Measurements from ENCODE around the gene LPCAT2. TPM values are rescaled to one million over a fixed set of nuclear protein-coding genes. Genes with fewer than 3 reads are reported as not detected.

Gene LPCAT2
- total and polyA plus RNA-seq, 2 donors: 12.4 to 60.4 TPM

DNA sequence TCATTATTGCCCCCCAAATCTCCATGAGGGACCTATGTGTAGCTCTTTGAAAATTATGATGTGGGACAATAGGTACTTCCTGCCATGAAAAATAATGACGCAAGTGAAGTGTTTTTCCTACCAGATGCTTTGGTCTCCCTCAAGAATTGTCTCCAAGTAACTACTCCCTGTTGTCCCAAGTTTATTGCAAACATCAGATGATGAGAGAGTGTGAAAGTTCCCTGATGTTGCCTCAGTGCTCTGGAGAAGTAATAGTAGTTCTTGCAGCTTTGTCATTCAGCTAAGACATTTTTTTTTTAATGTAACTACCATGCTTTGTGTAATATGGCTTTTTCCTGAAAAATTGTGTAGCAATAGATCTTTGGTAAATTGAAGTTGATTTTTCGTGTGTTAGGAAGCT lies 20.1 kb downstream of the LPCAT2 start:
- Histone ChIP-seq H3K36me3 (ENCODE audit: insufficient read depth) (no peaks in the 10 kb centered on the region), H3K4me1 (ENCODE audit: insufficient read depth) (peaks cover 1% of the 10 kb centered on the region), H3K27ac (ENCODE audit: low read depth) (no peak overlapping the region), H3K4me3 (ENCODE audit: low read depth, low read length) (no peak overlapping the region)
- WGBS: 79% methylated on average over 2 of the region's 2 CpGs
- no peak for DNase-seq (ENCODE audit: extremely low spot score)

DNA sequence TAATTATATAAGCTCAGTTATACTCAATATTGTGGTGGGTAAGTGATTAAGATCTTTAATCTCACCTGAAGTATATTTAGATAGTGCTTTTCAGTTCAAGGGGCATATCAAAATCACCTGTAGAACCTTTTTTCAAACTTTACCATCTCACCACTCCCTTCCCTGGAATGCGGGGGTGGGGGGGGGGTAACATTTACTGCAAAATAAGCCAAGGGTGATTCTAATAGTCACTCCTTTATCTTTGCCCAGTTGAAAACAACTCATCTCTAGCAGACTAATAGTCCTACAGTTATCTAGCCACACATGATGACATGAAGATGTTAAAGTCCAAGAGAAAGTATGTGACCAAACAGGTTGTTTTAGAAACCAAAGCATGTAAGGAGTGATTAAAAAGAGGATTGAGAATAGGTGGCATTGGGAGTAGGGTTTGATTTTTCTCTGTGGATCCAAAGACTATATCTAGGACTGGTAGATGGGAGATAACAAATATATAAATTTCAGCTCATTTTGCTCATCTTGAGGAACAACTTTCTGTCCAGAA lies 21.5 kb downstream of the LPCAT2 start:
- H3K4me1 ChIP-seq (ENCODE audit: insufficient read depth): peaks cover 1% of the 10 kb centered on the region
- WGBS: 94% methylated on average over 1 of the region's 1 CpG

DNA sequence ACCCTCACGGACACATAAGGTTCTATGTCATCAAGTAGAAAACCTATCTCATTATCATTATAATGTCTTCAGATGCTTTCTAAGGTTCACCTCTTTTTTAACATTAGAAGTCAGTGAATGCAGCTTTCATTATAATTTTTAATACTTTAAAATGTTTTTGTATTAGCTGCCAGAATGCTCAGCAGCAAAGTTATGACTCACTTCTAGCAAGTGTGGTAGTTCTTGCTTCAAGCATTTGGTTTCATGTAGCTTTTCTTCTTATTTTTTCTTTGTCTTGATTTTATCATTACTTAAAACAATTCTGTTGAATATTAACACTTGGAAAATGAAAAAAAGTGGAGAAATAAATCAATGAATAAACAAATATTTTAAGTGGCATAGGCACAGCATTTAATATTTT lies 23.4 kb downstream of the LPCAT2 start:
- 98% methylated on average over 1 of the region's 1 CpG for WGBS
- DNase-seq (ENCODE audit: extremely low spot score): no peak
- no peaks in the 10 kb centered on the region for H3K36me3 ChIP-seq (ENCODE audit: insufficient read depth)
- H3K4me1 ChIP-seq (ENCODE audit: insufficient read depth): peaks cover 1% of the 10 kb centered on the region
- no peak overlapping the region for H3K4me3 ChIP-seq (ENCODE audit: low read depth, low read length)
- H3K27ac ChIP-seq (ENCODE audit: low read depth): no peak overlapping the region

More for the DNA sequence above, 21.5 kb downstream of the LPCAT2 start:
- no peak for DNase-seq (ENCODE audit: extremely low spot score)
- no peak overlapping the region for H3K4me3 ChIP-seq (ENCODE audit: low read depth, low read length)
- H3K27ac ChIP-seq (ENCODE audit: low read depth): no peak overlapping the region
- H3K36me3 ChIP-seq (ENCODE audit: insufficient read depth): no peaks in the 10 kb centered on the region

DNA sequence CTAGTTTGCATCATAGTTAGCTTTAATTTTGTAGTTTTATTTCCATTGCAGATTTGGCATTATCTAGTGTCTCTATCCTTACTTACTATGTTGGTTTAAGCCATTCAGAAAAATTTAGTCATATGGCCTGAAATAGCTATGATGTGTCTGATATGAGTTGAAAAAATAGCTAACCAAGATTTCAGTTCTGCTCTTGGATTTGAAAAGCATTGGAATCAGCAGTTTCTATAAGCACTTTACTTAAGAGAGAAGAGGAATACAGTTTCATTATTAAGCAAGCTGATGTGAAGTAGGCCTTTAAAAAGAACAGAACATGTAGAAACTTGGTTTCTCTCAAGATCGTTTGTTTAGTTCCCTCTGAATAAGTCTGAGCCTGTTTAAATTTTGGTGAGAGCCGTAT lies 25.9 kb downstream of the LPCAT2 start:
- 80% methylated on average over 2 of the region's 2 CpGs for WGBS
- Histone ChIP-seq H3K36me3 (ENCODE audit: insufficient read depth) (no peaks in the 10 kb centered on the region), H3K27ac (ENCODE audit: low read depth) (no peak overlapping the region), H3K4me3 (ENCODE audit: low read depth, low read length) (no peak overlapping the region), H3K4me1 (ENCODE audit: insufficient read depth) (peaks cover 1% of the 10 kb centered on the region)
- peak; percentile 28 for DNase-seq (ENCODE audit: extremely low spot score)

DNA sequence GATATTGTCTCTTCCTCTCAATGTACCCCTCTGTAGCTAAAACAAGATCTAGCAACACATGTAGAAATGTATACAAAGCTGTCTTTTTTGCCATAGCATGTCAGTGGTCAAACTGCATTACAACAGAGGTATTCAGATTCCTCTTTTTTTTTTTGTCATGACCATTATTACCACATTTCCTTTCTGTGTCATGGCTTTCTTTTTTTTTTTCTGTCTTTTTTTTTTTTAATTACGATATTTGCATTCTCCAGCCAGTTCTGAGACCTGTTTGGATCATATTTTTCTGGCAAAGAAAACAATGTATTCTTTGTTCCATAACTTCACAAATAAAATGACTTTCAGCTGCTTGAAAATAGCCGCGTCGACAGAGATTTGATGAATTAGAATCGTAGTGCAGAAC lies 30.2 kb downstream of the LPCAT2 start:
- Histone ChIP-seq H3K4me3 (ENCODE audit: low read depth, low read length) (no peak overlapping the region), H3K4me1 (ENCODE audit: insufficient read depth) (no peaks in the 10 kb centered on the region), H3K36me3 (ENCODE audit: insufficient read depth) (no peaks in the 10 kb centered on the region), H3K27ac (ENCODE audit: low read depth) (no peak overlapping the region)
- no peak for DNase-seq (ENCODE audit: extremely low spot score)
- WGBS: 58% methylated on average over 5 of the region's 5 CpGs

DNA sequence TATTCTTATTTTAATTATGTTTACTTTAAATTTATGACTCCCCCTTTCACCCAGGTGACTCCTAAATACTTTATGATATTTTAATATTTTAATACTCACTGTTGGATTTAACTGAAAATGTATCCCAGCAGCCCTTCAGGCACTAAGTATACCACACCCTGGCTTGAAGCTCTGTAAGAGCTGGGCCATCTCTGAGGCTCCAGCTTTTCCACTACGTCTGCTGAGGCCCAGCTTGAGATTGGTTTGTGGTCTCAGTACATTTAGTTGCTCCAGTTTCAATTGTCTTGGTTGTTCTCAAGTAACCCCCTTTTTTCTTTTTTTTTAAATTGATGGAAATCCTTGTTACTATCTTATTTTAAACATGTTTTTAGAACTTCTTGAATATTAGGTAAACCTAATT lies 30.6 kb downstream of the LPCAT2 start:
- DNase-seq (ENCODE audit: extremely low spot score): no peak
- no peaks in the 10 kb centered on the region for H3K36me3 ChIP-seq (ENCODE audit: insufficient read depth)
- no peak overlapping the region for H3K4me3 ChIP-seq (ENCODE audit: low read depth, low read length)
- H3K27ac ChIP-seq (ENCODE audit: low read depth): no peak overlapping the region
- WGBS: 71% methylated on average over 1 of the region's 1 CpG
- H3K4me1 ChIP-seq (ENCODE audit: insufficient read depth): no peaks in the 10 kb centered on the region

DNA sequence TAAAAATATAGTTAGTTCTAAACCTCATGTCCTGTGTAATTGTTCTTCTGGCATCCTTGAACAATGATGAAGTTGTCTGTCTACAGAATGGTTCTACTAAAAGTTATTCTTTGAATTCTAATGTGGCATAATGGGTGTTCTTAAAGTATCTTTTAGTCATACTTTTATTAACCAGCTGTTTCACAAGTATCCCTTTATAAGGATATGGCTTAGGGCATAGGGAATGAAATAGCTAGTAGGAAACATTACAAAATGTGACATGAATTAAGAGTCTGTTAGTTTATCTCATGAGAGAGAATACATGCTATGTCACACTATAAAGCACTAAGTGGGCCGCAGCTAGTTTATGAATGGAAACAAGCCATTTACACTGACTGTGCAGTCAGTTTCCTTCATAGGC lies 31.3 kb downstream of the LPCAT2 start:
- 89% methylated on average over 1 of the region's 1 CpG for WGBS
- H3K27ac ChIP-seq (ENCODE audit: low read depth): no peak overlapping the region

DNA sequence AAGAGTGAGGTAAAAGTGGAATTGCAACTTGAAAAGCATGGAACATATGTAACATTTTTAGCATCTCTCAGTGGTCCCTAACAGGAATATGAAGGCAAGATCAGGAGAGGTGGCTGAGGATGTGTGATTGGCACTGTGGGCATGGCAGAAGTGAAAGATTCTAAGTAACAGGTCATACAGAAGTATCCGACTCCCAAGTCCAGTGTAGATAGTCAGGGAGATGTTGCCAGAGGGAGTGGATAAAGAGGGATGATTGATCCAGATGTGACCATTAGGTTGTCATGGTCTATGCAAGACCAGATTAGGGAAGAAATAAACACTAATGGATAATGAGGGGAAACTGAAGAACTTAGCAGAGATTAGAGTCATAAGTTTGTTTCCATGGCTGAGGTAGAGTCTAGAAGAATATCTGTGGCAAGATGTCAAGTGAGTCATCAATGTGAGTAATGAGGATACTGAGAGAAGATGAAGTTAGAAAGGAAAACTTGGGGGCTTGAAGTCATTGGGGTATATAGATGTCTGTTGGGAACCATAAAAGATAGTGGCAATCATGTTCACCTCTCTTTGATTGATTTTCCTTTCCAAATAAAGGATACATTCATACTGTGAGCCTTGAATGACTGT lies 33.7 kb downstream of the LPCAT2 start:
- WGBS: 70% methylated on average over 1 of the region's 1 CpG

More for the DNA sequence above, 31.3 kb downstream of the LPCAT2 start:
- Histone ChIP-seq H3K36me3 (ENCODE audit: insufficient read depth) (no peaks in the 10 kb centered on the region), H3K4me1 (ENCODE audit: insufficient read depth) (no peaks in the 10 kb centered on the region), H3K4me3 (ENCODE audit: low read depth, low read length) (no peak overlapping the region)
- DNase-seq (ENCODE audit: extremely low spot score): no peak

DNA sequence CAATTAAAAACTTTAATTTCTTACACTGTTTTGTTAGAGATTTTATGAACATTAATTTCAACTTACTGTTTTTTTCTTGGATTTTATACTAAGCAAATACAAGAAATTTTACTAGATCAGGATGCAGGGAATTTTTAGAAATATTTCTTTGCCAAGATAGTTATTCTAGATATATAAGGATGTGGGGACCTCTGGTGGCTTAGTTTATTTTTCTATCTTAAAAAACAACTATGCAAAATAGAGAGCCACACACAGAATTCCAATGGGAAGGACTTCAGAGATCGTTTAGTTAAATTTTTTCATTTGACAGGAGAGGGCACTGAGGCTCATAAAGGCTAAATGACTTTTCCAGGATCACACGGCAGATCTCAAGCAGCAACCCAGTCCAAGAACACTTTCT lies 34.6 kb downstream of the LPCAT2 start:
- 20% methylated on average over 2 of the region's 2 CpGs for WGBS
- H3K36me3 ChIP-seq (ENCODE audit: insufficient read depth): no peaks in the 10 kb centered on the region
- no peaks in the 10 kb centered on the region for H3K4me1 ChIP-seq (ENCODE audit: insufficient read depth)
- peak; percentile 15 for DNase-seq (ENCODE audit: extremely low spot score)
- no peak overlapping the region for H3K4me3 ChIP-seq (ENCODE audit: low read depth, low read length)
- H3K27ac ChIP-seq (ENCODE audit: low read depth): no peak overlapping the region

More for the DNA sequence above, 33.7 kb downstream of the LPCAT2 start:
- no peak for DNase-seq (ENCODE audit: extremely low spot score)
- H3K36me3 ChIP-seq (ENCODE audit: insufficient read depth): no peaks in the 10 kb centered on the region
- H3K27ac ChIP-seq (ENCODE audit: low read depth): no peak overlapping the region
- H3K4me3 ChIP-seq (ENCODE audit: low read depth, low read length): no peak overlapping the region
- no peaks in the 10 kb centered on the region for H3K4me1 ChIP-seq (ENCODE audit: insufficient read depth)

DNA sequence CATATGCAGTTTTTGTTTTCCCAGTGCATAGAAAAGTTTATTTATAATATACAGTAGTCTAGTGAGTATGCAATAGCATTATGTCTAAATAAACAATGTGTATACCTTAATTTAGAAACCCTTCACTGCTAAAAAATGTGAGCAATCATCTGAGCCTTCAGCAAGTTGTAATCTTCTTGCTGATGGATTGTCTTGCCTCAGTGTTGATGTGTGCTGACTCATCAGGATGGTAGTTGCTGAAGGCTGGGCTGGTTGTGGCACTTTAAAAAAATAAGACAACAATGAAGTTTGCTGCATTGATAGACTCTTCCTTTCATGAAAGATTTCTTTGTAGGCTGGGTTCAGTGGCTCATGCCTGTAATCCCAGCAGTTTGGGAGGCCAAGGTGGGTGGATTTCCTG lies 43.7 kb downstream of the LPCAT2 start:
- H3K36me3 ChIP-seq (ENCODE audit: insufficient read depth): no peaks in the 10 kb centered on the region
- DNase-seq (ENCODE audit: extremely low spot score): no peak
- H3K4me3 ChIP-seq (ENCODE audit: low read depth, low read length): no peak overlapping the region
- H3K4me1 ChIP-seq (ENCODE audit: insufficient read depth): no peaks in the 10 kb centered on the region
- no peak overlapping the region for H3K27ac ChIP-seq (ENCODE audit: low read depth)

DNA sequence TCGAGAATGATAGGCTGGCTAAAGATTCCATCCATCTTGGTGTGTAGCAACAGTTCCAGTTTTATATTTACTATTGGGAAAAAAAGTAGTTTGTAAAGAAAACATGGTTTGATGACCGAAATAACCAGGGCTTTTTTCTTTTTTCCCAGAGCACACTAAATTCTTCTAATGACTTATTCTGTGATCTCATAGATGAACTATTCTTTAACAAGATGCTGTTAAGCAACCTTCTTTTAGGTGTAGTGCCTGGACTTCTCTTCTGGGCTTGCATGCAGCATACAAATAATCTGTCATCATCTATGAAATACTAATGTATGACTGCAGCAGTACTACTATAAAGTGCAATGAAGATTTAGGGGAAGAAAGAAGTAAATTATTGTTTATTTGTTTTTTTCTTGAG lies 46.6 kb downstream of the LPCAT2 start:
- Histone ChIP-seq H3K4me1 (ENCODE audit: insufficient read depth) (no peaks in the 10 kb centered on the region), H3K36me3 (ENCODE audit: insufficient read depth) (no peaks in the 10 kb centered on the region), H3K27ac (ENCODE audit: low read depth) (no peak overlapping the region), H3K4me3 (ENCODE audit: low read depth, low read length) (no peak overlapping the region)
- 94% methylated on average over 2 of the region's 2 CpGs for WGBS
- no peak for DNase-seq (ENCODE audit: extremely low spot score)

DNA sequence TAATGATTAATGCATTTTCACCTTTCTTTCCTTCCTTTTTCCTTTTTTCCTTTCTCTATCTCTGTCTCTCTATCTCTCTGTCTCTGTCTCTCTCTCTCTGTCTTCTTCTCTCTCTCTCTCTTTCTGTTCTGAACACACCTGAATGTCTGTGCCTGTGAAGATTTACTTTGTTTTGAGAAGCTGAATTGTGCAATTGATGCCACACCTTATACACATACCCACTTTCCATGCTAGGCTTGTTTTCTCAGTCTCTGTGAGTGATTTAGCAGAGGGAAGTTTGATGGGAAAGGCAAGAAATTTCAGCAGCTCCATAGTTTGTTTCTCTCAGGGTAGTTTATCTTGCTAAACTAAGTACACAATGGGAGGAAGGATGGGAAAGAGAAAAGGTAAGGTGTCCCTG lies 48.3 kb downstream of the LPCAT2 start:
- Histone ChIP-seq H3K36me3 (ENCODE audit: insufficient read depth) (no peaks in the 10 kb centered on the region), H3K4me3 (ENCODE audit: low read depth, low read length) (no peak overlapping the region), H3K27ac (ENCODE audit: low read depth) (peak overlapping the region; percentile 23), H3K4me1 (ENCODE audit: insufficient read depth) (no peaks in the 10 kb centered on the region)
- no peak for DNase-seq (ENCODE audit: extremely low spot score)

DNA sequence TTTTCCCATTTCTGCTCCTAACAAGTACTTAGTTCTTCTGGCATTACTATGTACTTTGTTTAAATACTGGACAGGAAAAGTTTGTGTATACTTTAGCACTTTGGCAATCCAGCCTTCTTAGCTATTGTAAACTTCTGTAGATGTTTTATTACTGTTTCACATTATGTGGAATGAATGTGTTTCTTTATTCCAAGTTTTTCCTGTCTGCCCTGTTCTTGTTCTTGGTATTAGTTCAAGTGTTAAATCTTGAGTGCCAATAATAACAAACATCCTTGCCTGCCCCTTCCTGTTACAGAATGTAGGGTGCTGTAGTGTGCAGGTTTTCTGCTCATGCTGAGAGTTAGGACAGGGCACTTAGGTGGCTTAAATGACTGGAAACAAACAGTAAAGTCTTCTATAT lies 50.4 kb downstream of the LPCAT2 start:
- Histone ChIP-seq H3K27ac (ENCODE audit: low read depth) (no peak overlapping the region), H3K4me1 (ENCODE audit: insufficient read depth) (no peaks in the 10 kb centered on the region)
- no peak for DNase-seq (ENCODE audit: extremely low spot score)

DNA sequence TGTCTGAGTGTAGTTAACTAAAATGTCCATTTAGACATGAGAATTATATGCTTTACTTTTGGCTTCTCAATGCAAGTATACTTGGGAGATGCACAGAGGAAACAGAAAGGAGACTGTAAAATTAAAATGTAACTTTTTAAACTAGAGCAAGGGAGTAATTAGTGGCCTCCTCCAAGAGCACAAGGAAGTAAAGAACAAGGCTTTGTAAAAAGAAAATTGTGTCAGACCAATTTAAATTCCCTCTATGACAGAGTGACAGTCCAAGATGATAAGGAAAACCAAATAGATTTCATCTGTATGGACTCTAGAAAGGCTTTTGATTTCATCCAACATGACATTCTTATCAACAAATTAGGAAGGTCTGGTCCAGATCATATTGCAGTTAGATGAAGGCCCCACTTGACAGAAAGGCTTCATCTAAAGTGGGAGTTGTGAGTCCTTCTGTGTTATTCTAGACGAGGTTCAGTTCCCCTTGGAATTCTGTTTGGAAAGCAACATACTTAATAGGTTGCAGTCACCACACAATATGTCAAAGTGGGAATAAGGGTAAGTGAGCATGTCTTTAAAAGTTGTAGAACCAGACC lies 51.2 kb downstream of the LPCAT2 start:
- Histone ChIP-seq H3K4me3 (ENCODE audit: low read depth, low read length) (no peak overlapping the region), H3K4me1 (ENCODE audit: insufficient read depth) (no peaks in the 10 kb centered on the region), H3K36me3 (ENCODE audit: insufficient read depth) (no peaks in the 10 kb centered on the region), H3K27ac (ENCODE audit: low read depth) (no peak overlapping the region)
- DNase-seq (ENCODE audit: extremely low spot score): no peak
- WGBS: 68% methylated on average over 1 of the region's 1 CpG

More for the DNA sequence above, 50.4 kb downstream of the LPCAT2 start:
- Histone ChIP-seq H3K36me3 (ENCODE audit: insufficient read depth) (no peaks in the 10 kb centered on the region), H3K4me3 (ENCODE audit: low read depth, low read length) (no peak overlapping the region)
